Measurements from ENCODE around the gene STAMBPL1. TPM values are rescaled to one million over a fixed set of nuclear protein-coding genes. Genes with fewer than 3 reads are reported as not detected.

The STAMBPL1 gene
- polyA plus RNA-seq, 1 donor from 2014 or later: 21.9 TPM

- no peak overlapping the region for H3K9ac ChIP-seq (ENCODE audit: low read length)
- no peaks in the 10 kb centered on the region for H3K27me3 ChIP-seq (ENCODE audit: insufficient read depth, low read depth, low read length)
- H3F3A ChIP-seq (ENCODE audit: insufficient read depth, low read length, poor library complexity, severe bottlenecking): no peaks in the 10 kb centered on the region
- no peak overlapping the region for H2AFZ ChIP-seq (ENCODE audit: low read depth, low read length)
- H3K36me3 ChIP-seq (ENCODE audit: insufficient read depth, low read length): no peaks in the 10 kb centered on the region
- no peaks in the 10 kb centered on the region for H3K79me2 ChIP-seq (replicated peaks; ENCODE audit: insufficient read depth, low read length)
- no peaks in the 10 kb centered on the region for H3K9me3 ChIP-seq (ENCODE audit: low read length)
- H3K4me3 ChIP-seq (ENCODE audit: low read length): no peak overlapping the region
- H3K27ac ChIP-seq (ENCODE audit: low read length): peak overlapping the region; percentile 90
- no peak for TF ChIP-seq MXI1 (conservative IDR thresholded peaks at IDR 0.05; ENCODE audit: poor library complexity, severe bottlenecking)
- TF ChIP-seq RAD21 (conservative IDR thresholded peaks at IDR 0.05): no peak
- TF ChIP-seq SMC3 (conservative IDR thresholded peaks at IDR 0.05; ENCODE audit: poor library complexity): no peak
- no peak for TF ChIP-seq TAF1 (IDR thresholded peaks at IDR 0.05; ENCODE audit: low read depth)
- TF ChIP-seq, protein P1, sequence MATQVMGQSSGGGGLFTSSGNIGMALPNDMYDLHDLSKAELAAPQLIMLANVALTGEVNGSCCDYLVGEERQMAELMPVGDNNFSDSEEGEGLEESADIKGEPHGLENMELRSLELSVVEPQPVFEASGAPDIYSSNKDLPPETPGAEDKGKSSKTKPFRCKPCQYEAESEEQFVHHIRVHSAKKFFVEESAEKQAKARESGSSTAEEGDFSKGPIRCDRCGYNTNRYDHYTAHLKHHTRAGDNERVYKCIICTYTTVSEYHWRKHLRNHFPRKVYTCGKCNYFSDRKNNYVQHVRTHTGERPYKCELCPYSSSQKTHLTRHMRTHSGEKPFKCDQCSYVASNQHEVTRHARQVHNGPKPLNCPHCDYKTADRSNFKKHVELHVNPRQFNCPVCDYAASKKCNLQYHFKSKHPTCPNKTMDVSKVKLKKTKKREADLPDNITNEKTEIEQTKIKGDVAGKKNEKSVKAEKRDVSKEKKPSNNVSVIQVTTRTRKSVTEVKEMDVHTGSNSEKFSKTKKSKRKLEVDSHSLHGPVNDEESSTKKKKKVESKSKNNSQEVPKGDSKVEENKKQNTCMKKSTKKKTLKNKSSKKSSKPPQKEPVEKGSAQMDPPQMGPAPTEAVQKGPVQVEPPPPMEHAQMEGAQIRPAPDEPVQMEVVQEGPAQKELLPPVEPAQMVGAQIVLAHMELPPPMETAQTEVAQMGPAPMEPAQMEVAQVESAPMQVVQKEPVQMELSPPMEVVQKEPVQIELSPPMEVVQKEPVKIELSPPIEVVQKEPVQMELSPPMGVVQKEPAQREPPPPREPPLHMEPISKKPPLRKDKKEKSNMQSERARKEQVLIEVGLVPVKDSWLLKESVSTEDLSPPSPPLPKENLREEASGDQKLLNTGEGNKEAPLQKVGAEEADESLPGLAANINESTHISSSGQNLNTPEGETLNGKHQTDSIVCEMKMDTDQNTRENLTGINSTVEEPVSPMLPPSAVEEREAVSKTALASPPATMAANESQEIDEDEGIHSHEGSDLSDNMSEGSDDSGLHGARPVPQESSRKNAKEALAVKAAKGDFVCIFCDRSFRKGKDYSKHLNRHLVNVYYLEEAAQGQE (IDR thresholded peaks at IDR 0.05; ENCODE audit: borderline replicate concordance): no peak
- no peak for TF ChIP-seq POLR2AphosphoS5 (IDR thresholded peaks at IDR 0.05)
- TF ChIP-seq EZH2 (IDR thresholded peaks at IDR 0.05; ENCODE audit: borderline replicate concordance, insufficient read depth, low read length, poor library complexity, severe bottlenecking): no peak
- H4K20me1 ChIP-seq (ENCODE audit: insufficient read depth): no peaks in the 10 kb centered on the region
- H3K4me2 ChIP-seq (ENCODE audit: low read length): no peak overlapping the region
- no peaks in the 10 kb centered on the region for H3K9me2 ChIP-seq (ENCODE audit: insufficient read depth, low read length)
Observed at GRCh38 chr10:88873757-88874156, 6.3 kb upstream of the STAMBPL1 start.

GRCh38 chr10:88874281-88874680 lies 5.8 kb upstream of the STAMBPL1 start:
- peaks cover under 1% of the 10 kb centered on the region for H3F3A ChIP-seq (ENCODE audit: insufficient read depth, low read length, poor library complexity, severe bottlenecking)
- no peaks in the 10 kb centered on the region for H3K79me2 ChIP-seq (replicated peaks; ENCODE audit: insufficient read depth, low read length)
- no peak overlapping the region for H3K4me2 ChIP-seq (ENCODE audit: low read length)
- H4K20me1 ChIP-seq (ENCODE audit: insufficient read depth): no peaks in the 10 kb centered on the region
- H3K36me3 ChIP-seq (ENCODE audit: insufficient read depth, low read length): no peaks in the 10 kb centered on the region
- peak overlapping the region; percentile 43 for H3K9ac ChIP-seq (ENCODE audit: low read length)
- TF ChIP-seq POLR2AphosphoS5 (IDR thresholded peaks at IDR 0.05): no peak
- no peak for TF ChIP-seq TAF1 (IDR thresholded peaks at IDR 0.05; ENCODE audit: low read depth)
- no peak for TF ChIP-seq EP300 (conservative IDR thresholded peaks at IDR 0.05; ENCODE audit: poor library complexity, severe bottlenecking)
- TF ChIP-seq, protein P1 (IDR thresholded peaks at IDR 0.05; ENCODE audit: borderline replicate concordance): no peak
- no peak for TF ChIP-seq SMC3 (conservative IDR thresholded peaks at IDR 0.05; ENCODE audit: poor library complexity)
- TF ChIP-seq CTCF (IDR thresholded peaks at IDR 0.05; ENCODE audit: poor library complexity, severe bottlenecking): no peak
- TF ChIP-seq RAD21 (conservative IDR thresholded peaks at IDR 0.05): no peak
- no peak for TF ChIP-seq EZH2 (IDR thresholded peaks at IDR 0.05; ENCODE audit: borderline replicate concordance, insufficient read depth, low read length, poor library complexity, severe bottlenecking)
- TF ChIP-seq MXI1 (conservative IDR thresholded peaks at IDR 0.05; ENCODE audit: poor library complexity, severe bottlenecking): no peak
- no peak overlapping the region for H2AFZ ChIP-seq (ENCODE audit: low read depth, low read length)
- H3K27ac ChIP-seq (ENCODE audit: low read length): peak overlapping the region; percentile 90
- no peaks in the 10 kb centered on the region for H3K9me3 ChIP-seq (ENCODE audit: low read length)
- H3K9me2 ChIP-seq (ENCODE audit: insufficient read depth, low read length): no peaks in the 10 kb centered on the region
- H3K4me3 ChIP-seq (ENCODE audit: low read length): no peak overlapping the region
- H3K27me3 ChIP-seq (ENCODE audit: insufficient read depth, low read depth, low read length): no peaks in the 10 kb centered on the region

Measured in neural cell (in vitro differentiated cells).